PC-9 (cell line): ENCODE results near the gene HSD3B7.

Experiments
- CTCF ChIP-seq: fragments of 200-600 bp; sonication (generic); conservative IDR thresholded peaks from 2 replicates; pipeline ENCODE4 v1.6.1; 2017; ENCODE audit warnings: mixed run types, antibody characterized with exemption, mild to moderate bottlenecking, moderate library complexity
- EZH2 ChIP-seq: fragments of 200-600 bp; sonication (generic); IDR thresholded peaks from 2 replicates; pipeline ENCODE4 v1.8.0; 2017; ENCODE audit warnings: antibody characterized with exemption, low read depth

- TF ChIP-seq CTCF = no peak
- TF ChIP-seq EZH2 = no peak
Observed at GRCh38 chr16:30946671-30947540, 38.1 kb upstream of the HSD3B7 start.
